ENCODE results near the gene RABGGTB.
A peak's percentile ranks its signal among the peaks of the same experiment; 100 is the strongest.
"Not testable (repeated sequence)": the region's sequence is repeated elsewhere in the genome, so short reads cannot be mapped to it uniquely, and the experiment has no call there.

RABGGTB gene

GRCh38 chr1:75795703-75796193 is 9.7 kb downstream of the RABGGTB start:
- CTCF ChIA-PET = interaction anchor here (0.9 to 1.5 kb wide), 2 partner anchors 9 to 52 kb away, joined by 3 to 4 read pairs; partner anchors contain the start of gene RABGGTB
- POLR2A ChIA-PET = no interaction called here
- no peak for DNase-seq (ENCODE audit: extremely low spot score)
- TF ChIP-seq, protein P1, sequence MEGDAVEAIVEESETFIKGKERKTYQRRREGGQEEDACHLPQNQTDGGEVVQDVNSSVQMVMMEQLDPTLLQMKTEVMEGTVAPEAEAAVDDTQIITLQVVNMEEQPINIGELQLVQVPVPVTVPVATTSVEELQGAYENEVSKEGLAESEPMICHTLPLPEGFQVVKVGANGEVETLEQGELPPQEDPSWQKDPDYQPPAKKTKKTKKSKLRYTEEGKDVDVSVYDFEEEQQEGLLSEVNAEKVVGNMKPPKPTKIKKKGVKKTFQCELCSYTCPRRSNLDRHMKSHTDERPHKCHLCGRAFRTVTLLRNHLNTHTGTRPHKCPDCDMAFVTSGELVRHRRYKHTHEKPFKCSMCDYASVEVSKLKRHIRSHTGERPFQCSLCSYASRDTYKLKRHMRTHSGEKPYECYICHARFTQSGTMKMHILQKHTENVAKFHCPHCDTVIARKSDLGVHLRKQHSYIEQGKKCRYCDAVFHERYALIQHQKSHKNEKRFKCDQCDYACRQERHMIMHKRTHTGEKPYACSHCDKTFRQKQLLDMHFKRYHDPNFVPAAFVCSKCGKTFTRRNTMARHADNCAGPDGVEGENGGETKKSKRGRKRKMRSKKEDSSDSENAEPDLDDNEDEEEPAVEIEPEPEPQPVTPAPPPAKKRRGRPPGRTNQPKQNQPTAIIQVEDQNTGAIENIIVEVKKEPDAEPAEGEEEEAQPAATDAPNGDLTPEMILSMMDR (IDR thresholded peaks at IDR 0.05; ENCODE audit: control extremely low read depth, extremely low read depth, low read depth, missing control alignments) = no peak

DNA sequence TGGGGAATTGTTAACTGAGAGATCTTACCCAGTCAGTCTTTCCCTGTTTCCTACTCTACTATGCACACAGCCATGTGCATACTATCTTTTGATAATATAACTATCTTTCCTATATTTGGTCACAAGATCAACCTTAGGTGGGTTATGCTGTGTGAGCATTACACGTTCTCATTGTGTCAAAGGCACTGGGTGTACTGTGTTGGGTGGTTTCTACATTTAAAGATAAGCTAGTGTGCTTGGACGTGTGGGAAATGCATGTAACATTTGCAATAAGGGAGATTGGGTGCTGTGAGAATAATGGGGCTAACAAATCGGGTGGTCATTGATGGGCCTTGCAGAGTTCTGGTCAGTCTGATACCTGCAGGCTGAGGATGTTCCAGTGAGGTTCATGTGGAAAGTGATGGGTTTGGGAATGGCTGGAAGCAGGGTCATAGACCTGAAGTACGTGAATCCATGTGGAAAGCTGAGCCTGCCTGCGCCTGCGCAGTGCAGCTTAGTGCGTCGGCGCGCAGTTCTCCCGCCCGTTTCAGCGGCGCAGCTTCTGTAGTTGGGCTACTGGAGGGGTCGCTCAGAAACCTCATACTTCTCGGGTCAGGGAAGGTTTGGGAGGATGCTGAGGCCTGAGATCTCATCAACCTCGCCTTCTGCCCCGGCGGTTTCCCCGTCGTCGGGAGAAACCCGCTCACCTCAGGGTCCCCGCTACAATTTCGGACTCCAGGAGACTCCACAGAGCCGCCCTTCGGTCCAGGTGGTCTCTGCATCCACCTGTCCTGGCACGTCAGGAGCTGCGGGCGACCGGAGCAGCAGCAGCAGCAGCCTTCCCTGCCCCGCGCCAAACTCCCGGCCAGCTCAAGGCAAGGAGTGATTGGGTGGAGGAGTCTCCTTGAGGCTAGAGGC is 10.6 kb downstream of the RABGGTB start, which contains the start of gene MSH4:
MSH4 (plus strand) TSS at position 507 of the 897 bp plus-strand sequence; CDS start at position 611, 104 bp downstream.
- CTCF ChIA-PET = interaction anchor here (1.2 to 1.5 kb wide), 3 partner anchors 10 to 18 kb away, joined by 3 to 4 read pairs (median 4); partner anchors contain the start of gene RABGGTB
- POLR2A ChIA-PET = interaction anchor here (1.2 kb wide), 1 partner anchor 11 kb away, joined by 4 read pairs; the partner anchor contains the start of gene RABGGTB
- TF ChIP-seq, protein P1 (IDR thresholded peaks at IDR 0.05; ENCODE audit: control extremely low read depth, extremely low read depth, low read depth, missing control alignments) = no peak
- DNase-seq (ENCODE audit: extremely low spot score) = peak; percentile 10

- DNase-seq (ENCODE audit: extremely low spot score) = no peak
- POLR2A ChIA-PET = interaction anchor here (1.2 kb wide), 1 partner anchor 12 kb away, joined by 4 read pairs; the partner anchor contains the start of gene RABGGTB
- CTCF ChIA-PET = interaction anchor here (1.2 kb wide), 2 partner anchors 9 to 18 kb away, joined by 3 to 4 read pairs; no protein-coding TSS in a partner anchor
- TF ChIP-seq, protein P1 (IDR thresholded peaks at IDR 0.05; ENCODE audit: control extremely low read depth, extremely low read depth, low read depth, missing control alignments) = no peak
Measured at GRCh38 chr1:75797273-75797588, 11.2 kb downstream of the RABGGTB start.

DNA sequence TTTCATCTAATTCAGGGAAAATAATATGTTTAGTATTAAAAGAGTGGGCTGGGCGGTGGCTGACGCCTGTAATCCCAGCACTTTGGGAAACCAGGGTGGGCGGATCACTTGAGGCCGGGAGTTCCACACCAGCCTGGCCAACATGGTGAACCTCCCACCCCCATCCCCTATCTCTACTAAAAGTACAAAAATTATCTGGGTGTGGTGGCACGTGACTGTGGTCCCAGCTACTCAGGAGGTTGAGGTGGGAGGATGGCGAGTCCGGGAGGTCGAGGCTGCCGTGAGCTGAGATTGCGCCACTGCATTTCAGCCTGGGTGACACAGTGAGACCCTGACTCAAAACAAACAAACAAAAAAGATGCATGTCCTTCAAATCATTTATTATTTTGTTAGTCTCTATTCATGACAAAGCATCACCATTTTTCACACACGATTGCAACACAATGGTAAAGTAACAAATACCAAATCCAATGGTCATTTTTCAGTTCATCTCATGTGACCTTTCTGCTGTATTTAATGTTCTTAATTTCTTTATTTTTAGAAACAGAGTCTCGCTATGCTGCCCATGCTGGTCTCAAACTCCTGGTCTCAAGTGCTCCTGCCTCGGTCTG is 11.7 kb downstream of the RABGGTB start:
- POLR2A ChIA-PET = interaction anchor here (1.2 kb wide), 1 partner anchor 12 kb away, joined by 4 read pairs; the partner anchor contains the start of gene RABGGTB
- CTCF ChIA-PET = interaction anchor here (1.2 to 1.7 kb wide), 3 partner anchors 9 to 17 kb away, joined by 3 to 4 read pairs (median 3); no protein-coding TSS in a partner anchor
- TF ChIP-seq, protein P1 (IDR thresholded peaks at IDR 0.05; ENCODE audit: control extremely low read depth, extremely low read depth, low read depth, missing control alignments) = no peak
- no peak for DNase-seq (ENCODE audit: extremely low spot score)

GRCh38 chr1:75801480-75801879 is 15.4 kb downstream of the RABGGTB start:
- POLR2A ChIA-PET; DNase-seq (ENCODE audit: extremely low spot score): not testable (repeated sequence)
- CTCF ChIA-PET = interaction anchor here (1.0 kb wide), 1 partner anchor 10 kb away, joined by 10 read pairs; no protein-coding TSS in a partner anchor

DNA sequence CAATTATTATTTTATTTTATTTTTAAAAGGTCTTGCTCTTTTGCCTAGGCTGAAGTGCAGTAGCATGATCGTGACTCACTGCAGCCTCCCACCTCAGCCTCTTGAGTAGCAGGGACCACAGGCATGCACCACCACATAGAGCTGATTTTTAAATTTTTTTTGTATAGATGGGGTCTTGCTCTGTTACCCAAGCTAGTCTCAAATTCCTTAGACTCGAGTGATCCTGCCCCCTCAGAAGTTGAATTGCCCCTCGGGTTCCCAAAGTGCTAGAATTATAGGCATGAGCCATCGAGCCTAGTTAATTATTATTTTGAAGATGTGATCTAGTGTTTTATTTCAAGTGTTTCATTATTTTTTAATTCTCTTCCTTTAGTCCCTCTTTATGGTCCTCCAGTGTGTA is 22.9 kb downstream of the RABGGTB start:
- POLR2A ChIA-PET = no interaction called here
- TF ChIP-seq, protein P1 (IDR thresholded peaks at IDR 0.05; ENCODE audit: control extremely low read depth, extremely low read depth, low read depth, missing control alignments) = no peak
- CTCF ChIA-PET = no interaction called here
- no peak for DNase-seq (ENCODE audit: extremely low spot score)

- DNase-seq (ENCODE audit: extremely low spot score); CTCF ChIA-PET; POLR2A ChIA-PET: not testable (repeated sequence)
Measured at GRCh38 chr1:75810113-75810512, 24.1 kb downstream of the RABGGTB start.
